Endothelial cell of umbilical vein (primary cell): ENCODE measurements around the gene MIA2.
"Not testable (repeated sequence)": the region's sequence is repeated elsewhere in the genome, so short reads cannot be mapped to it uniquely, and the experiment has no call there.

Source experiments
- CTCF ChIP-seq, 2 donors: IDR thresholded peaks; 1 replicate in 1 of 2; 2 replicates in 1 of 2; pipeline ENCODE4 v1.5.1; 2011; ENCODE audit warnings: low read length in 2 of 2, mild to moderate bottlenecking in 2 of 2, moderate library complexity in 2 of 2, control low read depth in 1 of 2, inconsistent platforms in 1 of 2, low read depth in 1 of 2; ENCODE audit not compliant: insufficient read depth in 1 of 2; ENCODE audit errors: extremely low read depth in 1 of 2
- EZH2 ChIP-seq: IDR thresholded peaks from 2 replicates; pipeline ENCODE4 v1.6.1; 2012; ENCODE audit warnings: borderline replicate concordance, low read depth, mild to moderate bottlenecking, moderate library complexity, low read length, inconsistent platforms; ENCODE audit not compliant: severe bottlenecking
- FOS ChIP-seq: IDR thresholded peaks from 2 replicates; pipeline ENCODE4 v1.6.1; 2011; ENCODE audit warnings: mild to moderate bottlenecking, low read length, moderate library complexity, borderline replicate concordance; ENCODE audit not compliant: insufficient read depth
- POLR2A ChIP-seq: IDR thresholded peaks from 2 replicates; pipeline ENCODE4 v1.6.1; 2012; ENCODE audit warnings: low read depth, mild to moderate bottlenecking, control low read depth, low read length
- POLR2AphosphoS5 ChIP-seq: IDR thresholded peaks from 2 replicates; pipeline ENCODE4 v1.6.1; 2012; ENCODE audit warnings: low read depth, mild to moderate bottlenecking, control low read depth, low read length, moderate library complexity; ENCODE audit not compliant: insufficient read depth

GRCh38 chr14:39260161-39260560 is 26.4 kb downstream of the MIA2 start:
- not testable (repeated sequence) for TF ChIP-seq CTCF (IDR thresholded peaks at IDR 0.05; ENCODE audit: extremely low read depth in 1 of 2, insufficient read depth in 1 of 2, low read depth in 1 of 2, low read length in 2 of 2); EZH2; POLR2A; POLR2AphosphoS5; FOS
